SU-DHL-6 (cell line): ENCODE data around the gene F2RL3.

ENCODE experiments used
- EZH2phosphoT487 ChIP-seq: fragments of 200-600 bp; sonication (generic), shearing (Covaris generic); conservative IDR thresholded peaks from 2 replicates; pipeline ENCODE4 v1.6.1; 2018; ENCODE audit warnings: mild to moderate bottlenecking, antibody characterized with exemption, low read length, moderate library complexity, mixed read lengths
- TF ChIP-seq, protein P1 (sequence below): fragments of 200-600 bp; sonication (generic); IDR thresholded peaks from one replicate; pipeline ENCODE4 v1.5.1; 2017; ENCODE audit warnings: antibody characterized with exemption, mild to moderate bottlenecking, low read length, moderate library complexity; ENCODE audit not compliant: insufficient read depth, poor library complexity, severe bottlenecking

DNA sequence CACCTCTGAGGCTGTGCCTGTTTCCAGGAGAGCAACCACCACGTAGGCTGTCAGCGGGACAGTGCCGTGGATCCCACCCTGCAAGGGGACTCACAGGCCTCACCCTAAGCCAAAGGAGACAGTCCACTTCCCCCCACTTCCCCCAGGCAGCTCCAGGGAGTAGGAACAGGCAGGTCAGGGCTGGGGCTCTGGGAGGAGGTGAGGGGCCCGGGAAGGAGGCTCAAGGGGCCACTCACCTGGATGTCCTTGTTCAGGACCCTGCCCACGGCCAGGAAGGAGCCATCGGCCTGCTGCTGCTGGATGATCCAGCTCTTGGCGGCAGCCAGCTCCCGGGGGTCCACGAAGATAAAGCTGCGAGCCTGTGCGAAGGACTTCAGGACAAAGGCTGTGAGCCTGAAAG lies 25.6 kb downstream of the F2RL3 start:
- TF ChIP-seq, protein P1, sequence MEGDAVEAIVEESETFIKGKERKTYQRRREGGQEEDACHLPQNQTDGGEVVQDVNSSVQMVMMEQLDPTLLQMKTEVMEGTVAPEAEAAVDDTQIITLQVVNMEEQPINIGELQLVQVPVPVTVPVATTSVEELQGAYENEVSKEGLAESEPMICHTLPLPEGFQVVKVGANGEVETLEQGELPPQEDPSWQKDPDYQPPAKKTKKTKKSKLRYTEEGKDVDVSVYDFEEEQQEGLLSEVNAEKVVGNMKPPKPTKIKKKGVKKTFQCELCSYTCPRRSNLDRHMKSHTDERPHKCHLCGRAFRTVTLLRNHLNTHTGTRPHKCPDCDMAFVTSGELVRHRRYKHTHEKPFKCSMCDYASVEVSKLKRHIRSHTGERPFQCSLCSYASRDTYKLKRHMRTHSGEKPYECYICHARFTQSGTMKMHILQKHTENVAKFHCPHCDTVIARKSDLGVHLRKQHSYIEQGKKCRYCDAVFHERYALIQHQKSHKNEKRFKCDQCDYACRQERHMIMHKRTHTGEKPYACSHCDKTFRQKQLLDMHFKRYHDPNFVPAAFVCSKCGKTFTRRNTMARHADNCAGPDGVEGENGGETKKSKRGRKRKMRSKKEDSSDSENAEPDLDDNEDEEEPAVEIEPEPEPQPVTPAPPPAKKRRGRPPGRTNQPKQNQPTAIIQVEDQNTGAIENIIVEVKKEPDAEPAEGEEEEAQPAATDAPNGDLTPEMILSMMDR, result no peak
- TF ChIP-seq EZH2phosphoT487, result no peak
